GM12878 (cell line): ENCODE data around the gene WDR45B. TPM values are rescaled to one million over a fixed set of nuclear protein-coding genes. Genes with fewer than 3 reads are reported as not detected.

ENCODE experiments used
- ATAC-seq: fragments of 200-7000 bp; cut with Tn5 transposase; 3 replicates; pipeline ENCODE4 v1.9.1; 2020; ENCODE audit warnings: mild to moderate bottlenecking, moderate library complexity
- BruUV-seq: library from RNA; stranded (reverse); fragments of 400-500 nt; replicated peaks from 2 replicates; lab custom pipeline; 2021; lab: Mats Ljungman, UMichigan
- CTCF ChIA-PET: fragments of 300-600 bp; sonication (Branson Sonifier 250); formaldehyde crosslinking; extraction: SDS; loops from one replicate; lab custom pipeline; 2021; ENCODE audit warnings: inconsistent platforms; lab: Yijun Ruan, JAX
- POLR2A ChIA-PET: fragments of 350-600 bp; formaldehyde crosslinking; extraction: SDS; loops from one replicate; lab custom pipeline; 2021; ENCODE audit warnings: inconsistent platforms; lab: Charles Lee
- RAD21 ChIA-PET: fragments of 300-600 bp; sonication (Branson Sonifier 250); formaldehyde crosslinking; loops from one replicate; lab custom pipeline; 2023; ENCODE audit warnings: antibody characterized with exemption; ENCODE audit not compliant: unreplicated experiment; lab: Charles Lee
- SMC1A ChIA-PET: fragments of 300-600 bp; sonication (Branson Sonifier 250); formaldehyde crosslinking; loops from one replicate; lab custom pipeline; 2023; ENCODE audit not compliant: unreplicated experiment, uncharacterized antibody; lab: Charles Lee
- DNase-seq: peaks from one replicate; pipeline ENCODE4 v3.0.0-alpha.2; 2011; ENCODE audit warnings: low read depth, low spot score
- FAIRE-seq: peaks from 3 replicates; lab custom pipeline; 2011; peaks lifted over from hg19 to GRCh38; lab: Jason Lieb, UNC
- H2AFZ ChIP-seq: 2 replicates; pipeline ENCODE4 v1.6.0; 2011; ENCODE audit warnings: low read depth, low read length, control low read depth; ENCODE audit not compliant: control insufficient read depth
- H3K27ac ChIP-seq: 2 replicates; pipeline ENCODE4 v1.5.1; 2011; ENCODE audit warnings: control low read depth; ENCODE audit not compliant: control insufficient read depth, insufficient read depth
- H3K27me3 ChIP-seq, 2 experiments: replicated peaks in 1 of 2; 2 replicates each; pipeline versions ENCODE4 v1.6.0 to v1.6.1; 2011; ENCODE audit warnings: low read length in 1 of 2; ENCODE audit not compliant: control insufficient read depth in 2 of 2, insufficient read depth in 2 of 2
- H3K36me3 ChIP-seq, 2 experiments: 2 replicates each; pipeline ENCODE4 v1.5.1; 2011; ENCODE audit warnings: low read length in 1 of 2; ENCODE audit not compliant: control insufficient read depth in 2 of 2, insufficient read depth in 2 of 2
- H3K4me1 ChIP-seq: 2 replicates; pipeline ENCODE4 v1.6.1; 2011; ENCODE audit warnings: mild to moderate bottlenecking, low read length, moderate library complexity, mixed read lengths; ENCODE audit not compliant: control insufficient read depth, insufficient read depth
- H3K4me2 ChIP-seq: 2 replicates; pipeline ENCODE4 v1.6.0; 2011; ENCODE audit warnings: control low read depth; ENCODE audit not compliant: control insufficient read depth, insufficient read depth
- H3K4me3 ChIP-seq: fragments of 200-600 bp; sonication (generic); 2 replicates; pipeline ENCODE4 v1.5.1; 2016
- H3K79me2 ChIP-seq: 2 replicates; pipeline ENCODE4 v1.6.0; 2011; ENCODE audit warnings: low read length; ENCODE audit not compliant: control insufficient read depth, insufficient read depth
- H3K9ac ChIP-seq: 2 replicates; pipeline ENCODE4 v1.8.0; 2011; ENCODE audit warnings: low read length, control low read depth, mixed read lengths; ENCODE audit not compliant: control insufficient read depth, insufficient read depth
- H3K9me3 ChIP-seq: replicated peaks from 3 replicates; pipeline ENCODE4 v1.5.1; 2011; ENCODE audit warnings: mild to moderate bottlenecking, low read length; ENCODE audit not compliant: control insufficient read depth, insufficient read depth
- H4K20me1 ChIP-seq: 2 replicates; pipeline ENCODE4 v1.6.0; 2011; ENCODE audit not compliant: control insufficient read depth, insufficient read depth
- BACH1 ChIP-seq: fragments of 450-650 bp; IDR thresholded peaks from 2 replicates; pipeline ENCODE4 v1.6.1; 2017; ENCODE audit warnings: mild to moderate bottlenecking, borderline replicate concordance
- CEBPB ChIP-seq, 2 experiments: fragments of 150-350 bp in 1 of 2; IDR thresholded peaks; 2 replicates each; pipeline ENCODE4 v1.6.1; 2012 to 2014; ENCODE audit warnings: low read depth in 2 of 2, low read length in 2 of 2, borderline replicate concordance in 1 of 2, inconsistent platforms in 1 of 2
- GATAD2B ChIP-seq: fragments of 450-650 bp; conservative IDR thresholded peaks from 2 replicates; pipeline ENCODE4 v1.6.1; 2017; ENCODE audit warnings: low read depth, mild to moderate bottlenecking, moderate library complexity
- IRF4 ChIP-seq: IDR thresholded peaks from 2 replicates; pipeline ENCODE4 v1.6.1; 2011; ENCODE audit warnings: low read depth, low read length
- MEF2B ChIP-seq: fragments of 450-650 bp; IDR thresholded peaks from 2 replicates; pipeline ENCODE4 v1.6.1; 2018; ENCODE audit warnings: mild to moderate bottlenecking, moderate library complexity; ENCODE audit not compliant: partially characterized antibody, poor library complexity, severe bottlenecking
- MYB ChIP-seq: fragments of 150-350 bp; IDR thresholded peaks from 2 replicates; pipeline ENCODE4 v1.6.1; 2014; ENCODE audit warnings: mild to moderate bottlenecking, low read depth, low read length, borderline replicate concordance
- NFYA ChIP-seq: IDR thresholded peaks from 2 replicates; pipeline ENCODE4 v1.6.1; 2011; ENCODE audit warnings: low read depth, mild to moderate bottlenecking, low read length, improper control_type of control experiment, borderline replicate concordance
- NR2C1 ChIP-seq: fragments of 450-650 bp; IDR thresholded peaks from 2 replicates; pipeline ENCODE4 v1.6.1; 2017; ENCODE audit warnings: antibody characterized with exemption, mild to moderate bottlenecking, moderate library complexity
- NR2F1 ChIP-seq: fragments of 450-650 bp; conservative IDR thresholded peaks from 2 replicates; pipeline ENCODE4 v1.6.1; 2017; ENCODE audit warnings: mild to moderate bottlenecking
- RFX5 ChIP-seq: IDR thresholded peaks from 2 replicates; pipeline ENCODE4 v1.6.1; 2011; ENCODE audit warnings: low read depth, low read length, improper control_type of control experiment
- TAF1 ChIP-seq: IDR thresholded peaks from 2 replicates; pipeline ENCODE4 v1.6.1; 2011; ENCODE audit warnings: mild to moderate bottlenecking, low read depth, low read length, borderline replicate concordance
- ZNF24 ChIP-seq: fragments of 450-650 bp; IDR thresholded peaks from 2 replicates; pipeline ENCODE4 v1.6.1; 2017; ENCODE audit warnings: antibody characterized with exemption, mild to moderate bottlenecking
- ZNF274 ChIP-seq: IDR thresholded peaks from one replicate; pipeline ENCODE4 v1.8.0; 2011; ENCODE audit not compliant: insufficient read length, insufficient read depth
- WGBS: methylation state at CpG from one replicate; pipeline ENCODE4 v1.1.6; 2016; ENCODE audit warnings: low lambda C conversion rate; ENCODE audit not compliant: insufficient replicate concordance, insufficient coverage; ENCODE audit errors: missing lambda C conversion rate; 5-methylcytosine and 5-hydroxymethylcytosine counted together
- in situ Hi-C: fragments of 300-500 bp; cut with MboI; formaldehyde crosslinking; loops from 9 replicates; pipeline ENCODE4 v1.14.3; 2018; ENCODE audit warnings: mixed read lengths
- intact Hi-C: fragments of 100-400 bp; cut with micrococcal nuclease; formaldehyde crosslinking; loops from one replicate; pipeline ENCODE4 v1.14.2; 2022; ENCODE audit not compliant: unreplicated experiment
- polyA plus RNA-seq, 11 experiments: library from polyadenylated mRNA; depleted of rRNA in 4 of 11; unstranded in 6 of 11; stranded (reverse) in 5 of 11; fragments of >200 nt; fragmentation: Nextera tagmentation in 4 of 11; fragmentation: Illumina TruSeq in 1 of 11; extraction: Ambion mirVana in 4 of 11; extraction: Trizol in 1 of 11; gene quantifications; 1 replicate in 1 of 11; 2 replicates in 10 of 11; pipeline versions ENCODE4 v1.2.1 to v1.2.3, GENCODE V29; 2011 to 2016; ENCODE audit warnings: inconsistent platforms in 2 of 11, missing spikeins in 2 of 11, low read depth in 1 of 11
- total RNA-seq, 4 experiments: library from RNA; depleted of rRNA in 3 of 4; stranded (reverse); fragments of >200 nt in 3 of 4; fragmentation: Illumina TruSeq in 1 of 4; extraction: Trizol in 1 of 4; gene quantifications; 2 replicates each; pipeline versions ENCODE4 v1.2.1 to v1.2.3, GENCODE V29; 2013 to 2021
- TF ChIP-seq, protein P1 (sequence below): fragments of 450-650 bp; formaldehyde crosslinking; IDR thresholded peaks from 2 replicates; pipeline ENCODE4 v1.4.0; 2020; ENCODE audit warnings: mild to moderate bottlenecking, moderate library complexity
- TF ChIP-seq, protein P2 (sequence below): fragments of 450-650 bp; IDR thresholded peaks from 2 replicates; pipeline ENCODE4 v1.6.1; 2014; ENCODE audit warnings: mild to moderate bottlenecking
- TF ChIP-seq, protein P3 (sequence below), 3 experiments: IDR thresholded peaks in 2 of 3; conservative IDR thresholded peaks in 1 of 3; 2 replicates each; pipeline ENCODE4 v1.5.1; 2011; ENCODE audit warnings: low read depth in 3 of 3, low read length in 3 of 3, mild to moderate bottlenecking in 3 of 3, control low read depth in 2 of 3, moderate library complexity in 2 of 3, inconsistent platforms in 1 of 3, mixed read lengths in 1 of 3; ENCODE audit not compliant: control insufficient read depth in 2 of 3, insufficient read depth in 1 of 3; ENCODE audit errors: extremely low read depth in 1 of 3

The WDR45B gene
- total and polyA plus RNA-seq, 10 of the 15 experiments (the other 5 are each of a cell fraction or from before 2014, with no cell fraction given): 1.0 to 73.7 (median 26.6) TPM

DNA sequence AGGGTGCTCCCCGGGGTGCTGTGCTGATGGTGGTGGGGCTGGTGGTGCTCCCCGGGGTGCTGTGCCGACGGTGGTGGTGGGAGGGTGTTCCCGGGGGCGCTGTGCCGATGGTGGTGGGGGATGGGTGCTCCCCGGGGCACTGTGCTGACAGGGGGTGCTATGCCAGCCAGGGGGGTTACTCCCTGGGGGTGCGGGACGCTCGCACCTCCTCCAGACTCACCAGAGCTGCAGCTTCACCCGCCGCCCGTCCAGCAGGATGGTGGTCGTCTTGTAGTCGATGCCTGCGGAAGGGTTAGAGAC lies 16.0 kb upstream of the WDR45B start (continued):
- TF ChIP-seq, protein P1, sequence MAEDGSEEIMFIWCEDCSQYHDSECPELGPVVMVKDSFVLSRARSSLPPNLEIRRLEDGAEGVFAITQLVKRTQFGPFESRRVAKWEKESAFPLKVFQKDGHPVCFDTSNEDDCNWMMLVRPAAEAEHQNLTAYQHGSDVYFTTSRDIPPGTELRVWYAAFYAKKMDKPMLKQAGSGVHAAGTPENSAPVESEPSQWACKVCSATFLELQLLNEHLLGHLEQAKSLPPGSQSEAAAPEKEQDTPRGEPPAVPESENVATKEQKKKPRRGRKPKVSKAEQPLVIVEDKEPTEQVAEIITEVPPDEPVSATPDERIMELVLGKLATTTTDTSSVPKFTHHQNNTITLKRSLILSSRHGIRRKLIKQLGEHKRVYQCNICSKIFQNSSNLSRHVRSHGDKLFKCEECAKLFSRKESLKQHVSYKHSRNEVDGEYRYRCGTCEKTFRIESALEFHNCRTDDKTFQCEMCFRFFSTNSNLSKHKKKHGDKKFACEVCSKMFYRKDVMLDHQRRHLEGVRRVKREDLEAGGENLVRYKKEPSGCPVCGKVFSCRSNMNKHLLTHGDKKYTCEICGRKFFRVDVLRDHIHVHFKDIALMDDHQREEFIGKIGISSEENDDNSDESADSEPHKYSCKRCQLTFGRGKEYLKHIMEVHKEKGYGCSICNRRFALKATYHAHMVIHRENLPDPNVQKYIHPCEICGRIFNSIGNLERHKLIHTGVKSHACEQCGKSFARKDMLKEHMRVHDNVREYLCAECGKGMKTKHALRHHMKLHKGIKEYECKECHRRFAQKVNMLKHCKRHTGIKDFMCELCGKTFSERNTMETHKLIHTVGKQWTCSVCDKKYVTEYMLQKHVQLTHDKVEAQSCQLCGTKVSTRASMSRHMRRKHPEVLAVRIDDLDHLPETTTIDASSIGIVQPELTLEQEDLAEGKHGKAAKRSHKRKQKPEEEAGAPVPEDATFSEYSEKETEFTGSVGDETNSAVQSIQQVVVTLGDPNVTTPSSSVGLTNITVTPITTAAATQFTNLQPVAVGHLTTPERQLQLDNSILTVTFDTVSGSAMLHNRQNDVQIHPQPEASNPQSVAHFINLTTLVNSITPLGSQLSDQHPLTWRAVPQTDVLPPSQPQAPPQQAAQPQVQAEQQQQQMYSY (CRISPR knock-in tag): no peak
- TF ChIP-seq NFYA (no peak), GATAD2B (no peak), ZNF24 (no peak), MEF2B (no peak)
- TF ChIP-seq, all 136 proteins: peak for 0

DNA sequence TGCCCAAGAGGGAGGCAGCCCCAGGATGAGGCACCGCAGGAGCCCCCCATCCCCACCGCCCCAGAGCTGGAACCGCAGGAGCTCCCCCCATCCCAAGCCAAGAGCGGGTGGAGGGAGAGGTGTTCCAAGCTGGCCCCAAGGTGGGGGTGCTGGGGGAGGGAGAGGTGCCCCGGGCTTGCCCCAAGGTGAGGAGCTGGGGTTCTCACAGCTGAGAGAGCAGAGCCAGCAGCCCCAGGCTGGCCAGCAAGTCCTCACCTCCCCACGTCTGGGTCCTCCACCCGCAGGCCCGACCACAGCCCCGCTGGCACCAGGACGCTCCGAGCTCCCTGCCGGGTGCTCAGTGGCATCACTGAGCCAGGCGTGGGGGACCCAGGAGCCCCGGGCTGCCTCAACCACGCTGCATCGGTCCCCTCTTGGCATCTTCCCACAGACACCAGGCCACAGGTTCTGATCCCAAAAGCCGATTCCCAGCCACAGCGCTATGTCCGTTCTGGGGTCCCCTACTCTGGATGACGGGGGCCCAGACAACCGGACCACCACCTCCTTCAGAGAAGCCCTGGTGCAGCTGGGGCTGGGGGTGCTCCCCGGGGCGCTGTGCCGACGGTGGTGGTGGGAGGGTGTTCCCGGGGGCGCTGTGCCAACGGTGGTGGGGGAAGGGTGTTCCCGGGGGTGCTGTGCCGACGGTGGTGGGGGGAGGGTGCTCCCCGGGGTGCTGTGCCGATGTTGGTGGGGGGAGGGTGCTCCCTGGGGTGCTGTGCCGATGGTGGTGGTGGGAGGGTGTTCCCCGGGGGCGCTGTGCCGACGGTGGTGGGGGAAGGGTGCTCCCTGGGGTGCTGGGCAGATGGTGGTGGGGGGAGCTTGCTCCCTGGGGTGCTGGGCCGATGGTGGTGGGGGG lies 15.4 kb upstream of the WDR45B start:
- H3K36me3 ChIP-seq: no peaks in the 10 kb centered on the region
- no peaks in the 10 kb centered on the region for H4K20me1 ChIP-seq
- SMC1A ChIA-PET: no interaction called here
- H3K4me1 ChIP-seq: no peaks in the 10 kb centered on the region
- H3K27ac ChIP-seq: no peak overlapping the region
- H3K27me3 ChIP-seq: no peaks in the 10 kb centered on the region
- H3K9me3 ChIP-seq: no peaks in the 10 kb centered on the region
- WGBS: 56% methylated on average over 32 of the region's 39 CpGs
- no peak for FAIRE-seq
- intact Hi-C loops: no loop called here
- H3K9ac ChIP-seq: no peak overlapping the region
- no peaks in the 10 kb centered on the region for H3K79me2 ChIP-seq
- no TSS peak for BruUV-seq
- RAD21 ChIA-PET: no interaction called here
- CTCF ChIA-PET: no interaction called here
- in situ Hi-C loops: no loop called here
- H3K4me2 ChIP-seq: no peak overlapping the region
- H3K4me3 ChIP-seq: no peak overlapping the region
- DNase-seq: no peak
- no peak for ATAC-seq
- POLR2A ChIA-PET: interaction anchor here (0.5 kb wide), 1 partner anchor 15 kb away, joined by 6 read pairs; no protein-coding TSS in a partner anchor
- H2AFZ ChIP-seq: no peak overlapping the region
- TF ChIP-seq RFX5 (no peak), CEBPB (IDR thresholded peaks at IDR 0.05; ENCODE audit: borderline replicate concordance in 1 of 2, low read depth in 2 of 2, low read length in 2 of 2) (no peak), TAF1 (no peak), ZNF274 (no peak), NR2F1 (no peak), MYB (no peak), NR2C1 (no peak), IRF4 (no peak), BACH1 (no peak)
- TF ChIP-seq, protein P2, sequence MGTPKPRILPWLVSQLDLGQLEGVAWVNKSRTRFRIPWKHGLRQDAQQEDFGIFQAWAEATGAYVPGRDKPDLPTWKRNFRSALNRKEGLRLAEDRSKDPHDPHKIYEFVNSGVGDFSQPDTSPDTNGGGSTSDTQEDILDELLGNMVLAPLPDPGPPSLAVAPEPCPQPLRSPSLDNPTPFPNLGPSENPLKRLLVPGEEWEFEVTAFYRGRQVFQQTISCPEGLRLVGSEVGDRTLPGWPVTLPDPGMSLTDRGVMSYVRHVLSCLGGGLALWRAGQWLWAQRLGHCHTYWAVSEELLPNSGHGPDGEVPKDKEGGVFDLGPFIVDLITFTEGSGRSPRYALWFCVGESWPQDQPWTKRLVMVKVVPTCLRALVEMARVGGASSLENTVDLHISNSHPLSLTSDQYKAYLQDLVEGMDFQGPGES: no peak
- TF ChIP-seq, protein P3, sequence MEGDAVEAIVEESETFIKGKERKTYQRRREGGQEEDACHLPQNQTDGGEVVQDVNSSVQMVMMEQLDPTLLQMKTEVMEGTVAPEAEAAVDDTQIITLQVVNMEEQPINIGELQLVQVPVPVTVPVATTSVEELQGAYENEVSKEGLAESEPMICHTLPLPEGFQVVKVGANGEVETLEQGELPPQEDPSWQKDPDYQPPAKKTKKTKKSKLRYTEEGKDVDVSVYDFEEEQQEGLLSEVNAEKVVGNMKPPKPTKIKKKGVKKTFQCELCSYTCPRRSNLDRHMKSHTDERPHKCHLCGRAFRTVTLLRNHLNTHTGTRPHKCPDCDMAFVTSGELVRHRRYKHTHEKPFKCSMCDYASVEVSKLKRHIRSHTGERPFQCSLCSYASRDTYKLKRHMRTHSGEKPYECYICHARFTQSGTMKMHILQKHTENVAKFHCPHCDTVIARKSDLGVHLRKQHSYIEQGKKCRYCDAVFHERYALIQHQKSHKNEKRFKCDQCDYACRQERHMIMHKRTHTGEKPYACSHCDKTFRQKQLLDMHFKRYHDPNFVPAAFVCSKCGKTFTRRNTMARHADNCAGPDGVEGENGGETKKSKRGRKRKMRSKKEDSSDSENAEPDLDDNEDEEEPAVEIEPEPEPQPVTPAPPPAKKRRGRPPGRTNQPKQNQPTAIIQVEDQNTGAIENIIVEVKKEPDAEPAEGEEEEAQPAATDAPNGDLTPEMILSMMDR (IDR thresholded peaks at IDR 0.05 in 2 of 3, conservative IDR thresholded peaks at IDR 0.05 in 1 of 3; ENCODE audit: control insufficient read depth in 2 of 3, extremely low read depth in 1 of 3, insufficient read depth in 1 of 3, low read depth in 3 of 3, low read length in 3 of 3): no peak
